HG02588 (cell line): ENCODE results near the gene SENP1.
"Not testable (repeated sequence)": the region's sequence is repeated elsewhere in the genome, so short reads cannot be mapped to it uniquely, and the experiment has no call there.

Source experiments
- ATAC-seq: cut with Tn5 transposase; IDR thresholded peaks from one replicate; pipeline ENCODE4 v1.9.1; 2021; ENCODE audit warnings: mild to moderate bottlenecking, moderate library complexity; ENCODE audit not compliant: unreplicated experiment

SENP1 gene

GRCh38 chr12:48115957-48116356 is 10.1 kb upstream of the SENP1 start:
- no peak for ATAC-seq

- ATAC-seq, result not testable (repeated sequence)
These were observed 5.4 kb upstream of the SENP1 start for GRCh38 chr12:48111312-48111693.

GRCh38 chr12:48110691-48111311 is 4.9 kb upstream of the SENP1 start:
- ATAC-seq, result no peak

- ATAC-seq, result no peak
These were observed 3.5 kb upstream of the SENP1 start for GRCh38 chr12:48109424-48109823.

GRCh38 chr12:48106681-48107613 is 1.1 kb upstream of the SENP1 start:
- no peak for ATAC-seq

GRCh38 chr12:48105321-48105866 is 485 bp downstream of the SENP1 start:
- peak; percentile 26 for ATAC-seq

- ATAC-seq, result no peak
These were observed 1.3 kb downstream of the SENP1 start for GRCh38 chr12:48104531-48104930.

- no peak for ATAC-seq
These were observed 13.3 kb downstream of the SENP1 start for GRCh38 chr12:48092611-48093010.

- ATAC-seq, result no peak
These were observed 19.6 kb downstream of the SENP1 start for GRCh38 chr12:48086327-48086726.

GRCh38 chr12:48084841-48085460 is 20.9 kb downstream of the SENP1 start:
- no peak for ATAC-seq

- no peak for ATAC-seq
These were observed 21.8 kb downstream of the SENP1 start for GRCh38 chr12:48084066-48084465.

- ATAC-seq, result no peak
These were observed 25.1 kb downstream of the SENP1 start for GRCh38 chr12:48080821-48081220.

GRCh38 chr12:48080285-48080684 is 25.6 kb downstream of the SENP1 start:
- ATAC-seq, result no peak

- ATAC-seq, result no peak
These were observed 27.0 kb downstream of the SENP1 start for GRCh38 chr12:48078901-48079300.

- ATAC-seq, result no peak
These were observed 28.8 kb downstream of the SENP1 start for GRCh38 chr12:48077111-48077510.

- ATAC-seq, result no peak
These were observed 30.0 kb downstream of the SENP1 start for GRCh38 chr12:48075832-48076231.

- ATAC-seq, result no peak
These were observed 31.6 kb downstream of the SENP1 start for GRCh38 chr12:48074266-48074665.

- ATAC-seq, result no peak
These were observed 33.6 kb downstream of the SENP1 start for GRCh38 chr12:48072266-48072665.

- ATAC-seq, result no peak
These were observed 34.1 kb downstream of the SENP1 start for GRCh38 chr12:48071808-48072207.

GRCh38 chr12:48070731-48071130 is 35.1 kb downstream of the SENP1 start:
- no peak for ATAC-seq

GRCh38 chr12:48070033-48070432 is 35.8 kb downstream of the SENP1 start:
- no peak for ATAC-seq

- no peak for ATAC-seq
These were observed 36.6 kb downstream of the SENP1 start for GRCh38 chr12:48069241-48069640.
